Naive thymus-derived CD4-positive, alpha-beta T cell (primary cell): ENCODE results near the gene C1orf232. TPM values are rescaled to one million over a fixed set of nuclear protein-coding genes. Genes with fewer than 3 reads are reported as not detected.
A peak's percentile ranks its signal among the peaks of the same experiment; 100 is the strongest.

ENCODE experiments used
- ATAC-seq: fragments of 150-1000 bp; cut with Tn5 transposase; 2 replicates; pipeline ENCODE4 v1.10.0; 2021; ENCODE audit warnings: mild to moderate bottlenecking, moderate library complexity
- CTCF ChIA-PET: fragments of 350-600 bp; sonication (Branson Sonifier 250); formaldehyde crosslinking; loops from one replicate; lab custom pipeline; 2021; ENCODE audit warnings: antibody characterized with exemption; lab: Charles Lee
- POLR2A ChIA-PET: fragments of 350-600 bp; sonication (Branson Sonifier 250); formaldehyde crosslinking; loops from one replicate; lab custom pipeline; 2021; ENCODE audit warnings: antibody characterized with exemption, inconsistent platforms; lab: Charles Lee
- DNase-seq, 9 donors: peaks; one replicate each; pipeline versions ENCODE4 v3.0.0 to v3.0.0-alpha.2; 2020 to 2022; ENCODE audit warnings: mixed read lengths in 1 of 9
- H3K27ac ChIP-seq: one replicate; pipeline ENCODE4 v1.7.0; 2013; ENCODE audit warnings: mild to moderate bottlenecking, low read depth, low read length, moderate library complexity
- H3K27me3 ChIP-seq, 2 donors: one replicate each; pipeline ENCODE4 v1.7.0; 2013; ENCODE audit warnings: low read length in 2 of 2, mild to moderate bottlenecking in 2 of 2, moderate library complexity in 2 of 2; ENCODE audit not compliant: control insufficient read depth in 2 of 2, insufficient read depth in 2 of 2
- H3K36me3 ChIP-seq, 3 experiments: 1 replicate in 2 of 3; 2 replicates in 1 of 3; pipeline ENCODE4 v1.7.0; 2013; ENCODE audit warnings: low read length in 3 of 3, mild to moderate bottlenecking in 3 of 3, moderate library complexity in 1 of 3; ENCODE audit not compliant: insufficient read depth in 3 of 3, control insufficient read depth in 2 of 3
- H3K4me1 ChIP-seq, 2 donors: one replicate each; pipeline ENCODE4 v1.7.0; 2013; ENCODE audit warnings: low read length in 2 of 2, mild to moderate bottlenecking in 2 of 2, moderate library complexity in 1 of 2; ENCODE audit not compliant: control insufficient read depth in 2 of 2, insufficient read depth in 2 of 2
- H3K4me3 ChIP-seq: 2 replicates; pipeline ENCODE4 v1.7.0; 2013; ENCODE audit warnings: mild to moderate bottlenecking, low read length
- H3K9me3 ChIP-seq, 3 experiments: 1 replicate in 2 of 3; 2 replicates in 1 of 3; pipeline ENCODE4 v1.7.0; 2013; ENCODE audit warnings: low read length in 3 of 3; ENCODE audit not compliant: control insufficient read depth in 2 of 3
- H3K27ac Mint-ChIP-seq, 9 donors: one replicate each; pipeline ENCODE4 v1.8.0; 2020 to 2022; ENCODE audit warnings: mixed read lengths in 9 of 9, mild to moderate bottlenecking in 8 of 9, moderate library complexity in 5 of 9, inconsistent platforms in 2 of 9
- H3K27me3 Mint-ChIP-seq, 5 donors: one replicate each; pipeline ENCODE4 v1.8.0; 2021 to 2022; ENCODE audit warnings: mixed read lengths in 5 of 5, mild to moderate bottlenecking in 1 of 5
- H3K36me3 Mint-ChIP-seq, 5 donors: one replicate each; pipeline ENCODE4 v1.8.0; 2020 to 2022; ENCODE audit warnings: mixed read lengths in 5 of 5, mild to moderate bottlenecking in 3 of 5, inconsistent platforms in 1 of 5
- H3K4me1 Mint-ChIP-seq, 7 donors: one replicate each; pipeline ENCODE4 v1.8.0; 2020 to 2022; ENCODE audit warnings: mixed read lengths in 7 of 7, mild to moderate bottlenecking in 3 of 7, inconsistent platforms in 1 of 7
- H3K4me3 Mint-ChIP-seq, 10 donors: one replicate each; pipeline ENCODE4 v1.8.0; 2020 to 2022; ENCODE audit warnings: mild to moderate bottlenecking in 10 of 10, mixed read lengths in 10 of 10, moderate library complexity in 6 of 10, inconsistent platforms in 2 of 10
- H3K9me3 Mint-ChIP-seq, 11 donors: one replicate each; pipeline ENCODE4 v1.8.0; 2020 to 2022; ENCODE audit warnings: mixed read lengths in 11 of 11, mild to moderate bottlenecking in 4 of 11, inconsistent platforms in 1 of 11, moderate library complexity in 1 of 11
- intact Hi-C, 2 donors: fragments of 100-400 bp; cut with micrococcal nuclease; formaldehyde crosslinking; loops; one replicate each; pipeline ENCODE4 v1.15.1; 2023
- polyA plus RNA-seq, 2 donors: library from polyadenylated mRNA; unstranded; fragments of 300-500 nt; fragmentation: Illumina TruSeq; gene quantifications; one replicate each; pipeline ENCODE4 v1.2.3, GENCODE V29; 2021
- total RNA-seq, 6 experiments: library from RNA in 5 of 6; stranded (reverse) in 5 of 6; gene quantifications; 1 replicate in 5 of 6; 2 replicates in 1 of 6; pipeline ENCODE4 v1.2.3 and lab custom pipeline; 2021 to 2026

C1orf232 gene
- total and polyA plus RNA-seq, 7 experiments from 2014 or later: not detected

- CTCF ChIA-PET: interaction anchor here (0.6 to 2.9 kb wide), 5 partner anchors 10 to 683 kb away, joined by 3 to 7 read pairs (median 3); no protein-coding TSS in a partner anchor
These were observed 3.6 kb downstream of the C1orf232 start for GRCh38 chr1:26164861-26165842.

GRCh38 chr1:26164036-26164860, 4.5 kb downstream of the C1orf232 start:
- Histone ChIP-seq H3K4me1 (peaks cover 0 to 1% of the 10 kb centered on the region in 2 donors), H3K4me3 (peak overlapping the region; percentile 53), H3K36me3 (no peaks in the 10 kb centered on the region), H3K27me3 (peaks cover 0 to 11% of the 10 kb centered on the region in 2 donors), H3K9me3 (no peaks in the 10 kb centered on the region), H3K27ac (no peak overlapping the region)
- DNase-seq (peak; percentile 30 to 75 (median 56)), ATAC-seq (peak; percentile 77)
- Mint-ChIP-seq H3K4me3 (peak overlapping the region; percentile 2 to 77 (median 62)), H3K27ac (no peak overlapping the region), H3K4me1 (peaks cover 0 to 35% (median 12%) of the 10 kb centered on the region in 7 donors), H3K27me3 (peaks cover 6 to 57% (median 15%) of the 10 kb centered on the region in 5 donors), H3K9me3 (peaks cover 0 to 3% (median 0%) of the 10 kb centered on the region in 11 donors), H3K36me3 (no peaks in the 10 kb centered on the region)
- POLR2A ChIA-PET: interaction anchor here (1.1 kb wide), 1 partner anchor 128 kb away, joined by 3 read pairs; no protein-coding TSS in a partner anchor
- CTCF ChIA-PET: interaction anchor here (0.7 to 1.4 kb wide), 8 partner anchors 9 to 684 kb away, joined by 3 to 5 read pairs (median 3); no protein-coding TSS in a partner anchor
- intact Hi-C loops: loop anchor here in 1 of 2 donors (1.0 to 2.0 kb wide), 2 partner anchors 19 to 59 kb away; no protein-coding TSS in a partner anchor

More at GRCh38 chr1:26164861-26165842, 3.6 kb downstream of the C1orf232 start:
- DNase-seq: no peak
- Histone ChIP-seq H3K4me1 (peaks cover 0 to 5% of the 10 kb centered on the region in 2 donors), H3K36me3 (peaks cover 0 to 7% (median 0%) of the 10 kb centered on the region in 3 experiments), H3K9me3 (no peaks in the 10 kb centered on the region), H3K27me3 (peaks cover 0 to 11% of the 10 kb centered on the region in 2 donors), H3K4me3 (no peak overlapping the region), H3K27ac (no peak overlapping the region)
- H3K4me3 Mint-ChIP-seq: peak overlapping the region; percentile 2 to 77 (median 62)
- peaks cover 0 to 3% (median 0%) of the 10 kb centered on the region in 11 donors for H3K9me3 Mint-ChIP-seq
- POLR2A ChIA-PET: no interaction called here
- intact Hi-C loops: loop anchor here (1.0 to 5.0 kb wide), 4 partner anchors 20 to 227 kb away; no protein-coding TSS in a partner anchor
- no peak for ATAC-seq
- no peaks in the 10 kb centered on the region for H3K36me3 Mint-ChIP-seq
- peaks cover 6 to 50% (median 11%) of the 10 kb centered on the region in 5 donors for H3K27me3 Mint-ChIP-seq
- H3K27ac Mint-ChIP-seq: no peak overlapping the region
- peaks cover 0 to 37% (median 14%) of the 10 kb centered on the region in 7 donors for H3K4me1 Mint-ChIP-seq

- H3K27ac Mint-ChIP-seq: no peak overlapping the region
- no peak overlapping the region for H3K27ac ChIP-seq
- no peak for DNase-seq
- POLR2A ChIA-PET: interaction anchor here (1.1 kb wide), 1 partner anchor 127 kb away, joined by 3 read pairs; no protein-coding TSS in a partner anchor
- no peak for ATAC-seq
- peak overlapping the region in 9 of 10 donors; percentile 32 to 74 (median 56) for H3K4me3 Mint-ChIP-seq
- H3K9me3 Mint-ChIP-seq: peaks cover 0 to 3% (median 0%) of the 10 kb centered on the region in 11 donors
- H3K4me3 ChIP-seq: peak overlapping the region; percentile 53
- no peaks in the 10 kb centered on the region for H3K36me3 ChIP-seq
- peaks cover 0 to 33% (median 9%) of the 10 kb centered on the region in 7 donors for H3K4me1 Mint-ChIP-seq
- intact Hi-C loops: loop anchor here in 1 of 2 donors (1.0 to 2.0 kb wide), 2 partner anchors 19 to 58 kb away; no protein-coding TSS in a partner anchor
- H3K27me3 ChIP-seq: peaks cover 0 to 11% of the 10 kb centered on the region in 2 donors
- peaks cover 6 to 58% (median 15%) of the 10 kb centered on the region in 5 donors for H3K27me3 Mint-ChIP-seq
- no peaks in the 10 kb centered on the region for H3K36me3 Mint-ChIP-seq
- CTCF ChIA-PET: interaction anchor here (0.7 to 1.4 kb wide), 7 partner anchors 25 to 127 kb away, joined by 3 to 5 read pairs (median 4); no protein-coding TSS in a partner anchor
- H3K4me1 ChIP-seq: no peaks in the 10 kb centered on the region
- no peaks in the 10 kb centered on the region for H3K9me3 ChIP-seq
These were observed 5.1 kb downstream of the C1orf232 start for GRCh38 chr1:26163684-26164035.

GRCh38 chr1:26162220-26162709, 6.5 kb downstream of the C1orf232 start:
- Histone ChIP-seq H3K36me3 (no peaks in the 10 kb centered on the region), H3K27ac (no peak overlapping the region), H3K27me3 (peaks cover 0 to 11% of the 10 kb centered on the region in 2 donors), H3K4me1 (no peaks in the 10 kb centered on the region), H3K4me3 (no peak overlapping the region), H3K9me3 (no peaks in the 10 kb centered on the region)
- DNase-seq (no peak), ATAC-seq (no peak)
- peaks cover 0 to 33% (median 9%) of the 10 kb centered on the region in 7 donors for H3K4me1 Mint-ChIP-seq
- ChIA-PET POLR2A (interaction anchor here (1.4 kb wide), 1 partner anchor 35 kb away, joined by 3 read pairs; no protein-coding TSS in a partner anchor), CTCF (interaction anchor here (0.6 to 1.3 kb wide), 4 partner anchors 17 to 71 kb away, joined by 3 to 4 read pairs (median 3); no protein-coding TSS in a partner anchor)
- intact Hi-C loops: loop anchor here in 1 of 2 donors (1.0 kb wide), 1 partner anchor 127 kb away; no protein-coding TSS in a partner anchor
- peak overlapping the region in 1 of 9 donors; percentile 32 for H3K27ac Mint-ChIP-seq
- H3K4me3 Mint-ChIP-seq: peak overlapping the region; percentile 45 to 80 (median 65)
- H3K27me3 Mint-ChIP-seq: peaks cover 16 to 60% (median 25%) of the 10 kb centered on the region in 5 donors
- peaks cover 0 to 3% (median 0%) of the 10 kb centered on the region in 11 donors for H3K9me3 Mint-ChIP-seq
- no peaks in the 10 kb centered on the region for H3K36me3 Mint-ChIP-seq

- ATAC-seq (peak; percentile 66), DNase-seq (peak in 7 of 9 donors; percentile 28 to 59 (median 38))
- CTCF ChIA-PET: no interaction called here
- no peak overlapping the region for H3K27ac Mint-ChIP-seq
- H3K4me1 Mint-ChIP-seq: peaks cover 0 to 32% (median 11%) of the 10 kb centered on the region in 7 donors
- peaks cover 0 to 3% (median 0%) of the 10 kb centered on the region in 11 donors for H3K9me3 Mint-ChIP-seq
- no peaks in the 10 kb centered on the region for H3K36me3 Mint-ChIP-seq
- peak overlapping the region in 9 of 10 donors; percentile 45 to 80 (median 66) for H3K4me3 Mint-ChIP-seq
- Histone ChIP-seq H3K27ac (no peak overlapping the region), H3K4me1 (no peaks in the 10 kb centered on the region), H3K4me3 (peak overlapping the region; percentile 30), H3K27me3 (peaks cover 0 to 11% of the 10 kb centered on the region in 2 donors), H3K36me3 (no peaks in the 10 kb centered on the region), H3K9me3 (no peaks in the 10 kb centered on the region)
- intact Hi-C loops: loop anchor here in 1 of 2 donors (1.0 kb wide), 1 partner anchor 126 kb away; no protein-coding TSS in a partner anchor
- peaks cover 16 to 61% (median 28%) of the 10 kb centered on the region in 5 donors for H3K27me3 Mint-ChIP-seq
- POLR2A ChIA-PET: interaction anchor here (1.1 to 1.4 kb wide), 2 partner anchors 10 to 34 kb away, joined by 3 read pairs; no protein-coding TSS in a partner anchor
These were observed 7.1 kb downstream of the C1orf232 start for GRCh38 chr1:26161415-26162219.
